OCI-LY7 (cell line): Measurements from ENCODE around the gene PYGB. TPM values are rescaled to one million over a fixed set of nuclear protein-coding genes. Genes with fewer than 3 reads are reported as not detected.

Experiments
- BruUV-seq: library from RNA; stranded (reverse); fragments of 400-500 nt; replicated peaks from 2 replicates; lab custom pipeline; 2021; lab: Mats Ljungman, UMichigan
- CTCF ChIA-PET: fragments of 300-600 bp; sonication (Branson Sonifier 250); formaldehyde crosslinking; loops from one replicate; lab custom pipeline; 2022; ENCODE audit warnings: antibody characterized with exemption; ENCODE audit not compliant: unreplicated experiment; lab: Charles Lee
- POLR2A ChIA-PET: fragments of 300-600 bp; sonication (Branson Sonifier 250); formaldehyde crosslinking; loops from one replicate; lab custom pipeline; 2022; ENCODE audit warnings: antibody characterized with exemption; lab: Charles Lee
- DNase-seq: peaks from one replicate; pipeline ENCODE4 v3.0.0-alpha.2; 2015; ENCODE audit warnings: low spot score
- H2AFZ ChIP-seq: fragments of 200-600 bp; sonication (generic), shearing (Covaris generic); 2 replicates; pipeline ENCODE4 v1.6.1; 2014; ENCODE audit warnings: mild to moderate bottlenecking, antibody characterized with exemption, low read length, moderate library complexity
- H3K27ac ChIP-seq: fragments of 200-600 bp; sonication (generic); 2 replicates; pipeline ENCODE4 v1.5.1; 2014; ENCODE audit warnings: mixed run types, low read depth, mild to moderate bottlenecking, moderate library complexity, low read length, inconsistent platforms; ENCODE audit not compliant: poor library complexity, severe bottlenecking
- H3K36me3 ChIP-seq: fragments of 200-600 bp; sonication (generic); 2 replicates; pipeline ENCODE4 v1.6.1; 2014; ENCODE audit warnings: mild to moderate bottlenecking, antibody characterized with exemption, low read length, moderate library complexity, mixed read lengths; ENCODE audit not compliant: insufficient read depth
- H3K4me1 ChIP-seq: fragments of 200-600 bp; sonication (generic); 2 replicates; pipeline ENCODE4 v1.5.1; 2014; ENCODE audit warnings: mild to moderate bottlenecking, low read length; ENCODE audit not compliant: insufficient read depth, poor library complexity, severe bottlenecking
- H3K4me2 ChIP-seq: fragments of 200-600 bp; sonication (generic); 2 replicates; pipeline ENCODE4 v1.6.1; 2014; ENCODE audit warnings: mild to moderate bottlenecking, low read length
- H3K4me3 ChIP-seq: fragments of 200-600 bp; sonication (generic); 2 replicates; pipeline ENCODE4 v1.5.1; 2014; ENCODE audit warnings: mild to moderate bottlenecking, low read depth, low read length; ENCODE audit not compliant: poor library complexity, severe bottlenecking
- H3K79me2 ChIP-seq: fragments of 200-600 bp; sonication (generic); 2 replicates; pipeline ENCODE4 v1.6.1; 2016; ENCODE audit warnings: low read depth, mild to moderate bottlenecking, low read length, moderate library complexity, mixed read lengths; ENCODE audit not compliant: insufficient read depth
- H3K9me2 ChIP-seq: fragments of 200-600 bp; sonication (generic); 2 replicates; pipeline ENCODE4 v1.6.1; 2016; ENCODE audit warnings: mild to moderate bottlenecking, low read length, mixed read lengths; ENCODE audit not compliant: insufficient read depth
- H3K9me3 ChIP-seq: fragments of 200-600 bp; sonication (generic); 2 replicates; pipeline ENCODE4 v1.6.1; 2014; ENCODE audit warnings: mild to moderate bottlenecking, mixed run types, low read length, mixed read lengths
- H4K20me1 ChIP-seq: fragments of 200-600 bp; sonication (generic); 2 replicates; pipeline ENCODE4 v1.6.1; 2014; ENCODE audit warnings: mild to moderate bottlenecking, antibody characterized with exemption, low read length, moderate library complexity, mixed read lengths; ENCODE audit not compliant: insufficient read depth
- EZH2phosphoT487 ChIP-seq: fragments of 200-600 bp; sonication (generic); IDR thresholded peaks from 2 replicates; pipeline ENCODE4 v1.6.1; 2018; ENCODE audit warnings: low read depth, borderline replicate concordance, mild to moderate bottlenecking, mixed run types, antibody characterized with exemption, low read length, moderate library complexity, mixed read lengths
- intact Hi-C: fragments of 100-400 bp; cut with micrococcal nuclease; formaldehyde crosslinking; loops from one replicate; pipeline ENCODE4 v1.10.0; 2022; ENCODE audit not compliant: unreplicated experiment
- total RNA-seq, 2 experiments: library from RNA; depleted of rRNA in 1 of 2; stranded (reverse); fragments of >200 nt in 1 of 2; shearing (Covaris generic) in 1 of 2; gene quantifications; 2 replicates each; pipeline ENCODE4 v1.2.3, GENCODE V29; 2014 to 2022
- TF ChIP-seq, protein P1 (sequence below): fragments of 200-600 bp; sonication (generic); conservative IDR thresholded peaks from 2 replicates; pipeline ENCODE4 v1.5.1; 2014; ENCODE audit warnings: mild to moderate bottlenecking, antibody characterized with exemption, low read length, moderate library complexity, mixed read lengths

PYGB gene
- total RNA-seq, 2 experiments from 2014 or later, result 4.9 to 7.0 TPM

DNA sequence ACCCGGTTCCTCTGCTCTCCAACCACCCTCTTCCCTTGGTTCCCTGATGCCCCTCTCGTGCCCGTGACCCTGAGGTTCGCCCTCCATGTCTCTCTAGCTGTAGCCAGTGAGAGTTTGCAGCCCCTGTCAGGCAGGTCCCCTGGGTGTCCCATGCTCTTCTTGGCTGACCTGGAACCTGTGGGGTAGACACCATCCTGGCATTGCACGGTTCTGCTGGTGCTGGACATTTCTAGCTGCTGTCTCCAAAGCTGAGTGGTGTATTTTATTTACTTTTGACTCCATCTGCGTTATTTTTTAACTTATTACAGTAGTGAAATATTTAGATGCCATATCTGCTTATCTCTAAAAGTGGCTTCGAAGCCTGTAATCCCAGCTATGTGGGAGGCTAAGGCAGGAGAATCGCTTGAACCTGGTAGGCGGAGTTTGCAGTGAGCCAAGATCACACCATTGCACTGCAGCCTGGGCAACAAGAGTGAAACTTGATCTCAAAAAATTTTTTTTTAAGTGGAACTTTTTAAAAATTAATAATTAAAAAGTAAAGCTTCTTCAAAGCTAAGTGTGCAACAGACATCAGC is 39.8 kb upstream of the PYGB start:
- ChIA-PET CTCF (no interaction called here), POLR2A (interaction anchor here (0.6 kb wide), 1 partner anchor 160 kb away, joined by 3 read pairs; no protein-coding TSS in a partner anchor)
- no peak overlapping the region for H2AFZ ChIP-seq
- H3K9me3 ChIP-seq, result no peaks in the 10 kb centered on the region
- no peak for TF ChIP-seq EZH2phosphoT487
- TF ChIP-seq, protein P1, sequence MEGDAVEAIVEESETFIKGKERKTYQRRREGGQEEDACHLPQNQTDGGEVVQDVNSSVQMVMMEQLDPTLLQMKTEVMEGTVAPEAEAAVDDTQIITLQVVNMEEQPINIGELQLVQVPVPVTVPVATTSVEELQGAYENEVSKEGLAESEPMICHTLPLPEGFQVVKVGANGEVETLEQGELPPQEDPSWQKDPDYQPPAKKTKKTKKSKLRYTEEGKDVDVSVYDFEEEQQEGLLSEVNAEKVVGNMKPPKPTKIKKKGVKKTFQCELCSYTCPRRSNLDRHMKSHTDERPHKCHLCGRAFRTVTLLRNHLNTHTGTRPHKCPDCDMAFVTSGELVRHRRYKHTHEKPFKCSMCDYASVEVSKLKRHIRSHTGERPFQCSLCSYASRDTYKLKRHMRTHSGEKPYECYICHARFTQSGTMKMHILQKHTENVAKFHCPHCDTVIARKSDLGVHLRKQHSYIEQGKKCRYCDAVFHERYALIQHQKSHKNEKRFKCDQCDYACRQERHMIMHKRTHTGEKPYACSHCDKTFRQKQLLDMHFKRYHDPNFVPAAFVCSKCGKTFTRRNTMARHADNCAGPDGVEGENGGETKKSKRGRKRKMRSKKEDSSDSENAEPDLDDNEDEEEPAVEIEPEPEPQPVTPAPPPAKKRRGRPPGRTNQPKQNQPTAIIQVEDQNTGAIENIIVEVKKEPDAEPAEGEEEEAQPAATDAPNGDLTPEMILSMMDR, result no peak
- no peaks in the 10 kb centered on the region for H3K36me3 ChIP-seq
- no peak overlapping the region for H3K27ac ChIP-seq
- no peaks in the 10 kb centered on the region for H3K9me2 ChIP-seq
- no peaks in the 10 kb centered on the region for H3K79me2 ChIP-seq
- no peak overlapping the region for H3K4me3 ChIP-seq
- no peak overlapping the region for H3K4me2 ChIP-seq
- H3K4me1 ChIP-seq, result no peaks in the 10 kb centered on the region
- DNase-seq, result no peak
- BruUV-seq, result no TSS peak
- H4K20me1 ChIP-seq, result 0 out of 2 replicates have a peak, but pooled peaks cover under 1% of the 10 kb centered on the region
- intact Hi-C loops, result no loop called here

GRCh38 chr20:25209400-25209799 is 38.5 kb upstream of the PYGB start:
- no TSS peak for BruUV-seq
- no peak overlapping the region for H3K4me3 ChIP-seq
- H3K27ac ChIP-seq, result no peak overlapping the region
- no peaks in the 10 kb centered on the region for H3K36me3 ChIP-seq
- H3K9me3 ChIP-seq, result no peaks in the 10 kb centered on the region
- DNase-seq, result no peak
- no peaks in the 10 kb centered on the region for H3K9me2 ChIP-seq
- ChIA-PET CTCF (no interaction called here), POLR2A (no interaction called here)
- H3K4me1 ChIP-seq, result no peaks in the 10 kb centered on the region
- TF ChIP-seq EZH2phosphoT487, result no peak
- TF ChIP-seq, protein P1, result no peak
- no peak overlapping the region for H3K4me2 ChIP-seq
- no peaks in the 10 kb centered on the region for H4K20me1 ChIP-seq
- no peaks in the 10 kb centered on the region for H3K79me2 ChIP-seq
- intact Hi-C loops, result no loop called here
- H2AFZ ChIP-seq, result no peak overlapping the region

DNA sequence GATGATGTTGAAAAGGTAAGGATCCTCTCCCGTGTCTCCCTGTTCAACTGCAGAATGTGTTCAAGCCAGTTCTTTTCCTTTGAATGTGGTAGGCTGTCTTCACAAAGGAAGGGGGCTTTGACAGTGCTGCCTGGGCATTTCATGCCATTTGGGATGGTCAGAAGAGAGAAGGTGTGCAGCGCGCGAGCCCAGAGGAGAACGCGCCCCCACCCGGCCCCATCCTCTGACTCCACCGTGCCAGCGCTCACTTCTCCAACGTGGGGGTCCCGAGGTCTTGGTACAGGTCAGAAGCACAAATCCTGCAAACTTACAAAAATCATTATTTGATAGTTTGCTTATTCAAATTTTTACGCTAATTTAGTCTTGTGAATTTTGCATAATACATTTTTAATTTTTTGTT is 38.0 kb upstream of the PYGB start:
- H3K9me3 ChIP-seq, result no peaks in the 10 kb centered on the region
- H3K79me2 ChIP-seq, result no peaks in the 10 kb centered on the region
- CTCF ChIA-PET, result no interaction called here
- H4K20me1 ChIP-seq, result no peaks in the 10 kb centered on the region
- POLR2A ChIA-PET, result no interaction called here
- no peaks in the 10 kb centered on the region for H3K9me2 ChIP-seq
- H3K4me3 ChIP-seq, result no peak overlapping the region
- intact Hi-C loops, result no loop called here
- TF ChIP-seq, protein P1, result no peak
- no peak for TF ChIP-seq EZH2phosphoT487
- no peak overlapping the region for H3K27ac ChIP-seq
- no peak overlapping the region for H2AFZ ChIP-seq
- no TSS peak for BruUV-seq
- H3K4me1 ChIP-seq, result no peaks in the 10 kb centered on the region
- no peak overlapping the region for H3K4me2 ChIP-seq
- no peak for DNase-seq
- H3K36me3 ChIP-seq, result no peaks in the 10 kb centered on the region
